ENCODE measurements around the gene IL10RB. TPM values are rescaled to one million over a fixed set of nuclear protein-coding genes. Genes with fewer than 3 reads are reported as not detected.
"Not testable (repeated sequence)": the region's sequence is repeated elsewhere in the genome, so short reads cannot be mapped to it uniquely, and the experiment has no call there.

IL10RB gene
- polyA plus RNA-seq, 6 donors from 2014 or later, result 56.9 to 83.1 (median 71.0) TPM

DNA sequence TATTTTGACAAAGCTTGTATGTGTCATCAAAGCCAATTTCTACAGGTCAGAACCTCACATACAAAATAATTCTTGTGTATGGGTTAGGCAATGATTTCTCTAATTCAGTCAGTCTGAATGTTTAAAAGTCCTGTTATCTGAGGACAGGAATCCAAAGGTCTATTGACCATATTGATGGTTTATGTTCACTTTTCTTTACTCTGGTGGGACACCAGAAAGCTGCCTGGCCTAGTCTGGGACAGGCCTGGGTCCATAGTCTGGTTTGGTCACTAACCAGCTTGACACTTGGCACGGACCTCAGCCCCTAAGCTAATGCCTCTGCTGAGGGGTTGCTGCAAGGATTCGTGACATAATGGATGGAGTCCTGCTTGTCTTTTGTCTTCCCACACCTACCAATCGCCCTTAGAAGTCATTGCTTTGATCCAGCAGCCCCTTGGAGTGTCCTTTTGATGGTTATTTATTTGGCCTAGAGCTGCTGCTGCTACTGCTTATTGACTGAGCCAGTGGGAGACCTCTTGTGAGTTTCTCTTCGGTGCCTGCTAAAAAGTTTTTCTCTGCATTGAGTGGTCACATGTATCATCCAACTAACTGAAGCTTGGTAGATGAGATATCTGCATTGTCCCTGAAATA lies 20.8 kb upstream of the IL10RB start:
- H3K36me3 Mint-ChIP-seq, result peaks cover 41 to 62% of the 10 kb centered on the region in 2 donors
- no peak overlapping the region for H3K4me3 Mint-ChIP-seq
- no peak for ATAC-seq (ENCODE audit: low read depth in 2 of 2)
- no peak for DNase-seq
- H3K27ac Mint-ChIP-seq, result peak overlapping the region in 5 of 6 donors; percentile 9 to 88 (median 75)
- no peaks in the 10 kb centered on the region for H3K27me3 Mint-ChIP-seq
- H3K9me3 Mint-ChIP-seq, result no peaks in the 10 kb centered on the region
- peaks cover 28 to 37% (median 34%) of the 10 kb centered on the region in 3 donors for H3K4me1 Mint-ChIP-seq

DNA sequence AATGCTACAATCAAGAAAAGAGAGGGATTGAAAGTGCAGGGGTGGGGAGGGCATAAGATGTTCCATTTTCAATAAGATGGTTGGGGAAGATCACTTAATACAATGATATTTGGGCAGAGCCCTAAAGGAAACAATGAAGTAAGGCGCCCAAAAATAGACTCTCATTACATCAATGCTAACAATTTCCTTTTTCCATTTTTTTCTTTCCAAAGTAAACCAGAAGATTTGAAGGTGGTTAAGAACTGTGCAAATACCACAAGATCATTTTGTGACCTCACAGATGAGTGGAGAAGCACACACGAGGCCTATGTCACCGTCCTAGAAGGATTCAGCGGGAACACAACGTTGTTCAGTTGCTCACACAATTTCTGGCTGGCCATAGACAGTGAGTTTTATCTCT lies 19.7 kb upstream of the IL10RB start:
- no peak for DNase-seq
- H3K9me3 Mint-ChIP-seq, result no peaks in the 10 kb centered on the region
- H3K27ac Mint-ChIP-seq, result peak overlapping the region in 1 of 6 donors; percentile 56
- peaks cover 49 to 73% of the 10 kb centered on the region in 2 donors for H3K36me3 Mint-ChIP-seq
- no peak for ATAC-seq (ENCODE audit: low read depth in 2 of 2)
- H3K4me3 Mint-ChIP-seq, result no peak overlapping the region
- H3K27me3 Mint-ChIP-seq, result no peaks in the 10 kb centered on the region
- peaks cover 28 to 44% (median 32%) of the 10 kb centered on the region in 3 donors for H3K4me1 Mint-ChIP-seq

- Mint-ChIP-seq H3K9me3 (no peaks in the 10 kb centered on the region), H3K27me3 (no peaks in the 10 kb centered on the region), H3K4me3 (no peak overlapping the region), H3K4me1 (peaks cover 28 to 44% (median 28%) of the 10 kb centered on the region in 3 donors), H3K36me3 (peaks cover 49 to 74% of the 10 kb centered on the region in 2 donors), H3K27ac (peak overlapping the region in 2 of 6 donors; percentile 33 to 64)
- ATAC-seq (ENCODE audit: low read depth in 2 of 2) (no peak), DNase-seq (no peak)
These were observed 19.2 kb upstream of the IL10RB start for GRCh38 chr21:33246963-33247362.

DNA sequence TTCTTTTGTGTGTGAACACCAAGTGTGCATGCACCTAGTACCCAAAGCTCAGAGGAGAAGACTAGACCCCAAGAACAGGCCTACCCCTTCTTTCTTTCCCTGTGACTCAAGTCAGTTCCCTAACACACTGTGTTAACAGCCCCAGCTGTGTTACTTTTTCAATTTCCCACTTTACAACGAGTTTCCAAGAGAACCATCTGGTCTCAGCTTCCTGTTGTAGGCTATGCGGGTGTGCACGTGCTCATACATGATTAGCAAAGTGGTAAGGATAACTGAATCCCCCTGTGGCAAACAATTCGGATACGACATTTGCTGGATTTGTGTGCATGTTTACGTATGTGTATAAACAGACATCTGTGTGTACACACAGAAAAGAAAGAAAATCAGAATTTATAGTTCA lies 18.6 kb upstream of the IL10RB start:
- Mint-ChIP-seq H3K27me3 (no peaks in the 10 kb centered on the region), H3K36me3 (peaks cover 46 to 74% of the 10 kb centered on the region in 2 donors), H3K4me1 (peaks cover 28 to 41% (median 28%) of the 10 kb centered on the region in 3 donors), H3K27ac (peak overlapping the region in 5 of 6 donors; percentile 15 to 64 (median 42)), H3K9me3 (no peaks in the 10 kb centered on the region), H3K4me3 (no peak overlapping the region)
- ATAC-seq (ENCODE audit: low read depth in 2 of 2), result no peak
- no peak for DNase-seq

DNA sequence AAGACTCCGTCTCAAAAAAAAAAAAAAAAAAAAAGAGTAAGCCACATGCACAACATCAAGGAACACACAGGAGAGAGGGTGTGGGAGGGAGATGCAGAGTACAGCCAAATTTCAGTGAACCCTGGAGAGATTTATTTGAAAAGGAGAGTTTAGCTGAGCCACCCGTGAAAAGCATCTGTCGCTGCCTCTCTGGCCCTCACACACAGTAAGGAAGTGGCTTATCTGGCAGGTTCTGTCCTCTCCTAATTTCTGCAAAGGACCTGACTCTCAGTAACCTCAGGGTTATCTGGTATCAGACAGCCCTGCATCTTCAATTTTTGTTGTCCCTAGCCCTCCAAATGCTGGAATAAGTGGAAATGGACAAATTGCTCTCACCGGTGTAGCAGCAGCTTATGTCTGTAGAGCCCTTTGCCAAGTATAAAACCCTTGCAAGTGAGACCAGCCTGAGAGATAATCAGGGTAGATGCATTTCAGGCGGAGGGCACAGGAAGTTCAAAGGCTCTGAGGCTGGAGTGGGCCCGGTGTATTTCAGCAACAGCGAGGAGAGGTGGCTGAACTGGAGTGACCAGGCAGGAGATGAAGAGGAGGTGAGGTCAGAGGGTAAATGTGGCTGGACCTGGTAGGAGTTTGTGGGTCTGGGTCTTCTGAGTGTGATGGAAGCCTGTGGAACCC lies 16.7 kb upstream of the IL10RB start:
- Mint-ChIP-seq H3K4me1 (peaks cover 18 to 31% (median 19%) of the 10 kb centered on the region in 3 donors), H3K27me3 (no peaks in the 10 kb centered on the region), H3K4me3 (peak overlapping the region in 1 of 8 donors; percentile 39), H3K9me3 (no peaks in the 10 kb centered on the region), H3K27ac (peak overlapping the region in 4 of 6 donors; percentile 64 to 92 (median 78)), H3K36me3 (peaks cover 43 to 69% of the 10 kb centered on the region in 2 donors)
- DNase-seq (no peak), ATAC-seq (ENCODE audit: low read depth in 2 of 2) (no peak)

DNA sequence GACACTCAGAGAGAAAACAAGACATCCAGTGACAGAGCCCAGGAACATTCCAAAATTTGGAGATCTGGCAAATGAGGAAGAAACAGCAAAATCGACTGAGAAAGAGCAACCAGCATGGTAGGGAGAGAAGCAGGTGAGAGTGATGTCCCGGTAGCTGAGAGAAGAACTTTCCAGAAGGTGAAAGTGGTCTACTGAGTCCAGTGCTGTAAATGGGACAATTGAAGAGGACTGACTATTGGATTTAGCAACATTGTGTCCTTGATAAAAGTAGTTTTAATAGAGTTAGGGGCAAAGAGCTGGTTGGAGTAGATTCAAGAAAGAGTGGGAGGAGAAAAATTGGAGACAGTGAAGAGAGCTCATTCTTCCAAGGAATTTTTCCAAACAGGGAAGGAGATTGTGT lies 15.0 kb upstream of the IL10RB start:
- H3K36me3 Mint-ChIP-seq, result peaks cover 43 to 57% of the 10 kb centered on the region in 2 donors
- H3K4me3 Mint-ChIP-seq, result no peak overlapping the region
- peaks cover 10 to 30% (median 19%) of the 10 kb centered on the region in 3 donors for H3K4me1 Mint-ChIP-seq
- peak overlapping the region in 4 of 6 donors; percentile 66 to 91 (median 70) for H3K27ac Mint-ChIP-seq
- ATAC-seq (ENCODE audit: low read depth in 2 of 2), result no peak
- DNase-seq, result no peak
- no peaks in the 10 kb centered on the region for H3K9me3 Mint-ChIP-seq
- no peaks in the 10 kb centered on the region for H3K27me3 Mint-ChIP-seq

DNA sequence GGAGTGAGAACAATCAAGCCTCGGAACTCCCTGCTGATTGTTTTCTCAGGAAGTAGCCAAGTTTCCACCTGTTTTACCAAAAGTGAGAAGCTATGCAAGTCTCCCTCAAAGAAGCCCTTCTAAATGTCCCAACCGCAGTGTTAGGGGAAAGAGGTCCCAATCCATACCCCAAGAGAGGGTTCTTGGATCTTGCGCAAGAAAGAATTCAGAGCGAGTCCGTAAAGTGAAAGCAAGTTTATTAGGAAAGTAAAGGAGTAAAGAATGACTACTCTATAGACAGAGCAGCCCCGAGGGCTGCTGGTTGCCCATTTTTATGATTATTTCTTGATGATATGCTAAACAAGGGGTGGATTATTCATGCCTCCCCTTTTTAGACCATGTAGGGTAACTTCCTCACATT lies 12.8 kb upstream of the IL10RB start:
- DNase-seq; ATAC-seq (ENCODE audit: low read depth in 2 of 2): not testable (repeated sequence)
- peak overlapping the region in 3 of 6 donors; percentile 28 to 61 (median 39) for H3K27ac Mint-ChIP-seq

GRCh38 chr21:33254766-33255165 lies 11.4 kb upstream of the IL10RB start:
- no peak for DNase-seq
- Mint-ChIP-seq H3K27me3 (no peaks in the 10 kb centered on the region), H3K9me3 (peaks cover 0 to 7% (median 4%) of the 10 kb centered on the region in 7 donors), H3K36me3 (peaks cover 32 to 55% of the 10 kb centered on the region in 2 donors), H3K4me3 (peak overlapping the region in 1 of 8 donors; percentile 26), H3K27ac (no peak overlapping the region), H3K4me1 (peaks cover 6 to 21% (median 7%) of the 10 kb centered on the region in 3 donors)
- ATAC-seq (ENCODE audit: low read depth in 2 of 2), result no peak

More for the DNA sequence above, 12.8 kb upstream of the IL10RB start:
- H3K9me3 Mint-ChIP-seq, H3K27me3 Mint-ChIP-seq, H3K4me3 Mint-ChIP-seq: not testable (repeated sequence)
- Mint-ChIP-seq H3K4me1 (peaks cover 2 to 21% (median 5%) of the 10 kb centered on the region in 3 donors), H3K36me3 (peaks cover 40 to 57% of the 10 kb centered on the region in 2 donors)

GRCh38 chr21:33255404-33255803 lies 10.8 kb upstream of the IL10RB start:
- H3K27ac Mint-ChIP-seq, result peak overlapping the region in 1 of 6 donors; percentile 87
- peaks cover 6 to 20% (median 13%) of the 10 kb centered on the region in 3 donors for H3K4me1 Mint-ChIP-seq
- ATAC-seq (ENCODE audit: low read depth in 2 of 2) (no peak), DNase-seq (no peak)
- H3K27me3 Mint-ChIP-seq, result no peaks in the 10 kb centered on the region
- H3K9me3 Mint-ChIP-seq, result peaks cover 0 to 7% (median 4%) of the 10 kb centered on the region in 7 donors
- peaks cover 31 to 51% of the 10 kb centered on the region in 2 donors for H3K36me3 Mint-ChIP-seq
- no peak overlapping the region for H3K4me3 Mint-ChIP-seq

GRCh38 chr21:33256019-33256418 lies 10.1 kb upstream of the IL10RB start:
- H3K36me3 Mint-ChIP-seq, result peaks cover 28 to 45% of the 10 kb centered on the region in 2 donors
- peaks cover 0 to 7% (median 4%) of the 10 kb centered on the region in 7 donors for H3K9me3 Mint-ChIP-seq
- DNase-seq (no peak), ATAC-seq (ENCODE audit: low read depth in 2 of 2) (no peak)
- H3K27me3 Mint-ChIP-seq, result no peaks in the 10 kb centered on the region
- no peak overlapping the region for H3K4me3 Mint-ChIP-seq
- H3K4me1 Mint-ChIP-seq, result peaks cover 6 to 16% (median 13%) of the 10 kb centered on the region in 3 donors
- H3K27ac Mint-ChIP-seq, result peak overlapping the region in 3 of 6 donors; percentile 8 to 84 (median 45)

DNA sequence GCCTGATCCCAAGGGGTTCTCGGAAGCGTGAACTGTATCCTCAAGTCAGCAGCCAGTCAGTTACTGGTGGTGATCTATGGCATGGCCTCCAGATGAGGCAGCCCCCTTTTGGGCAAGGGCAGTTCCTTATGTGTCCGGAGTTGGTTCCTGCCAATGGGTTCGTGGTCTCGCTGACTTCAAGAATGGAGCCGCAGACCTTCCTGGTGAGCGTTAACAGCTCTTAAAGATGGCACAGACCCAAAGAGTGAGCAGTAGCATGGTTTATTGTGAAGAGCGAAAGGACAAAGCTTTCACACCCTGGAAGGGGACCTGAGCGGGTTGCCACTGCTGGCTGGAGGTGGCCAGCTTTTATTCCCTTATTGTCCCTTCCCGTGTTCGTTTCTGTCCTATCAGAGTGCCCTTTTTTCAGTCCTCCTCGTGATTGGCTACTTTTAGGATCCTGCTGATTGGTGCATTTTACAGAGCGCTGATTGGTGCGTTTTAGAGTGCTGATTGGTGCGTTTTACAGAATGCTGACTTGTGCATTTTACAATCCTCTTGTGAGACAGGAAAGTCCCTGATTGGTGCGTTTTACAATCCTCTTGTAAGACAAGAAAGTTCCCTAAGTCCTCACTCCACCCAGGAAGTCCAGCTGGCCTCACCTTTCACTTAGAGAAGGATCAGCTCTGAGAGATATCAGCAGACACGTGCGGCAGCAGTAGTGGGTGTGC lies 8.9 kb upstream of the IL10RB start:
- H3K36me3 Mint-ChIP-seq, result peaks cover 21 to 39% of the 10 kb centered on the region in 2 donors
- H3K9me3 Mint-ChIP-seq, result peaks cover 0 to 7% (median 4%) of the 10 kb centered on the region in 7 donors
- peak overlapping the region in 5 of 6 donors; percentile 64 to 85 (median 75) for H3K27ac Mint-ChIP-seq
- ATAC-seq (ENCODE audit: low read depth in 2 of 2), result no peak
- H3K4me1 Mint-ChIP-seq, result peaks cover 13 to 23% (median 13%) of the 10 kb centered on the region in 3 donors
- DNase-seq, result no peak
- no peak overlapping the region for H3K4me3 Mint-ChIP-seq
- H3K27me3 Mint-ChIP-seq, result no peaks in the 10 kb centered on the region

DNA sequence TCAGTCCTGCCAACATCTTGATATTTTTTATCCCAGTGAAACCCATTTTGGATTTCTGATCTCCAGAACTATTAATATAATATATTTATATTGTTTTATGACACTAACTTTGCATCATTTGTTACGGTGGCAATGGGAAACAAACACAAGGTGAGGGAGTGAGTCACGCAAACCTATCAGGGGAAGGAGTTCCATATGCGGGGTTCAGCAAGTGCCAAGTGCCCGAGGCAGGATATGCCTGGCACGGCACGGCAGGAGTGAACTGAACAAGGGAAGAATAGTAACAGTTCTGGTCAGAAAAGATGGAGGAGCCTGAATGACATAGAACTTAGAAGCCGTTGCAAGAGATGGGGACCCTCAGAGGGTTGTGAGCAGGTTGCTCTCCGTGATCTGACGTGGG lies 7.7 kb upstream of the IL10RB start:
- no peak overlapping the region for H3K4me3 Mint-ChIP-seq
- H3K27ac Mint-ChIP-seq, result peak overlapping the region in 4 of 6 donors; percentile 5 to 81 (median 54)
- no peak for ATAC-seq (ENCODE audit: low read depth in 2 of 2)
- H3K27me3 Mint-ChIP-seq, result no peaks in the 10 kb centered on the region
- peaks cover 16 to 30% of the 10 kb centered on the region in 2 donors for H3K36me3 Mint-ChIP-seq
- H3K9me3 Mint-ChIP-seq, result peaks cover 0 to 7% (median 4%) of the 10 kb centered on the region in 7 donors
- H3K4me1 Mint-ChIP-seq, result peaks cover 13 to 23% (median 13%) of the 10 kb centered on the region in 3 donors
- DNase-seq, result no peak

- Mint-ChIP-seq H3K4me1 (peaks cover 13 to 26% (median 16%) of the 10 kb centered on the region in 3 donors), H3K9me3 (peaks cover 0 to 7% (median 4%) of the 10 kb centered on the region in 7 donors), H3K27ac (peak overlapping the region in 3 of 6 donors; percentile 12 to 78 (median 41)), H3K27me3 (no peaks in the 10 kb centered on the region), H3K36me3 (peaks cover 12 to 30% of the 10 kb centered on the region in 2 donors), H3K4me3 (no peak overlapping the region)
- no peak for DNase-seq
- no peak for ATAC-seq (ENCODE audit: low read depth in 2 of 2)
These were observed 6.7 kb upstream of the IL10RB start for GRCh38 chr21:33259428-33259827.

All from naive B cell (primary cell).